DMS79 (cell line): Measurements from ENCODE around the gene CLCN6.

ENCODE experiments used
- DNase-seq: peaks from one replicate; lab custom pipeline; 2025; lab: John Stamatoyannopoulos, UW

The CLCN6 gene

GRCh38 chr1:11805422-11806306, at the start of gene CLCN6, which contains the start of gene MTHFR:
Gene CLCN6 (plus strand): TSS chr1:11806191. CDS start chr1:11806263, 72 bp downstream.
Gene MTHFR (minus strand): TSS chr1:11805964. CDS start chr1:11803116, 2,848 bp downstream.
- DNase-seq, result peak; percentile 99

DNA sequence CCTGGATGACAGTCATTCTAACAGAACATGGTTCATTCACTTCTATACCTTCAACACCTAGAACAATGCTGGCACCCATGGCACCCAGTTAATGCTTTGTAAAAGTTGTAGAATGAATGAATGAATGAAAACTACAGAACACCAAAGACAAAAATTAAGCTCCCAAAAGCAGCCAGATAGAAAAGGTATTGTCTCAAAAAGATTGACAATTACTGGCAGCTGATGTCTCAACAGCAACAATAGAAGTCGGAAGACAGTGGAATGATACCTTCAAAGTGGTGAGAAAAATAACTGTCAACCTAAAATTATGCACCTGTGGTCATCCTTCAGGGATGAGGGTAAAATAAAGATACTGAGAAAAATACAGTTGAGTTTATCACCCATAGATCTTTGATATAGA, 48.9 kb upstream of the CLCN6 start:
- DNase-seq, result no peak

GRCh38 chr1:11759791-11760190, 46.2 kb upstream of the CLCN6 start:
- DNase-seq, result no peak

DNA sequence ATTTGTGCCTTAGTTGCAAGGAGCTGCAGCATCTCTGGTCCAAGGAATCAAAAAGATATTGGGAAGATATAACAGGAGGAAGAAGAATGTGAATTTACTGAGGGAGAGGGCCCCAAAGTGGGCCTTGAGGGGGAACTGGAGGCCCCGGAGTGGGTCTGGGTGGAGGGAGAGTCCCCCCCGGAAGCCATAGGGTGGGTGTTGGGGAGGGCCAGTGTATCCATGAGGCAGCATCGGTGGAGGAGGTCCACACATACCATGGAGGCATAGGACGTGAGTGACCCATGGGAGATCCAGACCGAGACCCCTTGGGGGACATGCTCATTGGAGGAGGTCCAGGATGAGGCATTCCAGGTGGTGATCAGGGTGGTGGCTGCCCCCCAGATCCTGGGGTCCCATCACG, 44.7 kb upstream of the CLCN6 start:
- DNase-seq, result no peak

DNA sequence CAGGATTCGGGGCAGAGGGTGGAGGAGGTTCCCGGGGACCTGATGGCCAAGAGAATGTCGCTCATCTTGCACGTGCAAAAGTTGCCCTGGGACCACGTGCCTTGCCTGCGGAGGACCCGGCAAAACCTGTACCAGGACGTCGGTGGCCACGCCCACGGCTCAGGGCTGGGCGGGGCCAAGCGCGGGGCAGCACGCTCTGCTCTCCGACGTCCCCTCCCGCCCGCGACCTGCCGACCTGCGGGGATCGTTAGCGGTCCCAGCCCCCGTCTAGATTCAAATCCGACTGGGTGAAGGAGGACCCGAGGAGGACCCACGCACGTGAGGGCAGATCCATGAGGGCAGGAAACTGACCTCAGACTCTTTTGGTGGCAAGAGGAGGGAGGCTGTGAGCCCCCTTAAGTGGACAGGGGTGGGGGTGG, 44.0 kb upstream of the CLCN6 start, which contains the start of gene C1orf167:
C1orf167 (plus strand) TSS at position 206 of the 419 bp plus-strand sequence. CDS start 2,208 bp downstream, outside the sequence.
- no peak for DNase-seq

GRCh38 chr1:11764115-11764514, 41.9 kb upstream of the CLCN6 start:
- DNase-seq, result no peak

- no peak for DNase-seq
Measured at GRCh38 chr1:11764519-11764918, 41.5 kb upstream of the CLCN6 start.

DNA sequence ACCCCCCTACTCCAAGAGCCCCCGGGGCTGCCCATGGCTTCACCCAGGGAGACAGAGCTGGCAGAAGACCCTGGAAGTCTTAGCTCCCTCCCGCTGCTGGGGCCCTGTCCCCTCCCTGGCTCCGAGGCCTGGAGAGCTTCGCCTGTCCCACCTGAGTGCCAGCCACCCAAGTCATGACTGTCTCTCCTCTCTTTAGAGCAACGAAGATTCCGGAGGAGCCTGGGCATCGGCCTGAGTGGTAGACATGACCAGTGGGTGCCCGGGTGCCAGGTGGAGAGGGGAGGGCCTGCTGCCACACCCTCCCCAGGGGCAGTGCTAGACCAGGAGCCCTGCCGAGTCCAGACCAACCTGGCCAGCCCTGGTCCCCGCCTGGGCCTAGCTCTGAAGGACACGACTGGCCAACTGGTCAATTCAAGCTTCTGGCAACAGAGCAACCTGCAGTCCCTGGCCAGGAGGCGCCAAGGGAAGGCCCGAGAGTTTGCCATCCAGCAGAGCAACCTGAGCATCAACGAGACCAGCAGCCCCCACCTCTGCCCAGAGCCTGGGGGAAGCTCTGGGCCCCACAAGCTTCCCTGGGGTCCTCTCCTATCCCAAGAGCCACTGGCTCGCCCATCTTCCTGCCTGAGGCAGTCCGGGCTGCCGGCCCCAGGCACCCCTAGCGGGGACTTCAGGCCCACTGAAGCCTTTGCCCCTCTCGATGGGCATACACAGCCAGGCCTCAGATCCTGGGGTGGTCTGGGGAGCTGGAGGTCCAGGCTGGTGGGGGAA, 40.1 kb upstream of the CLCN6 start:
- DNase-seq, result no peak

DNA sequence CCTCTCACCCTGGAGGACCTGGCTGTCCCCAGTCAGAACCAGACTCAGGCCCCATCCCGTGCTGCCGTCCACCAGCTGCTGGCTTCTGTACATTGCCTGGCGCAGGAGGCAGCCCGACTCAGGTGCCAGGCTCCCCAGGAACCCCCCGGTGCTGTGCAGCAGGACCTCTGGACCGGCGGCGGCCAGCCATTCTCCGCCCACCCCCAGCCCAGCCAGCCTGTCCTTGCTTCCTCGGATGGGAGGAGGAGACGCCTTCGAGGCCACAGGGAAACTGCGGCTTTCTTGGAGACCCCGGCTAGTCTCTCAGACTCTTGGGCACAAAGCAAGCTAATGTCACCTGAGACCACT, 39.6 kb upstream of the CLCN6 start:
- DNase-seq, result no peak

- DNase-seq, result no peak
Measured at GRCh38 chr1:11767922-11768704, 37.9 kb upstream of the CLCN6 start.

DNA sequence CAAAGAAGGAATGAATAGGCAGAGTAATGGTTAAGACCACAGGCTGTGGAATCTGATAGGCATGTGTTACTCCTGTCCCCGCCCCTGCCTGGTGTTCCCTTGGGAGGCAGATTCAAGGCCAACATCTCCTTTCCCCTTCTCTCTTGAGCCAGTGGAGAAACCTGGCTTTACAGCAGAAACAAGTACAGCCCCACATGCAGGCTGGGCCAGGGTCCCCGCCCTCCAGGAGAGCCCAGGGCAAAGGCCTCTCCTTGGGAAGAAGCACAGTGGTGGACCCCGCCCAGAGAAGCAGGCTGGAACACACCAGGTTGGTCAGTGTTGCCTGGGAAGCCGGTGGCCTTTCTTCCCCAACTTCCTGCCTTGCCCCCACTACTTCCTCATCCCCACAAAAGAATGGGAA, 37.2 kb upstream of the CLCN6 start:
- no peak for DNase-seq

GRCh38 chr1:11769274-11769673, 36.7 kb upstream of the CLCN6 start:
- DNase-seq, result no peak

DNA sequence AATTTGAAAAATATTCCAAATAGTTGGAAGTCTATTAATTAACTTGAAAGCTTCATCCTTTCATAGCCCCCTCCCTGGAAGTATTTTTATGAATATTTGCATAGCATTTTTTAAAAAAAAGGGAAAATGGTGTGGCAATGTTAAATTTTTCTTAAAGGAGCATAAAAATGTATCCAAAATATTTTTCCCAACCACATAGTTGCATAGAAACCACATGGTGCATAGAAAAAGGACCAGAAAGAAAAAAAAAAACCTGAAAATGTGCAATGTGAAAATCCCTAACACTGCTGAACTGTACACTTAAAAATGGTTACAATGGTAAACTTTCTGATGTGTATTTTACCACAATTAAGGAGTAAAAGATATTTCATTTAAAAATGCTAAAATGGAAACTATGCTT, 36.0 kb upstream of the CLCN6 start:
- DNase-seq, result no peak

- DNase-seq, result no peak
Measured at GRCh38 chr1:11771481-11772043, 34.4 kb upstream of the CLCN6 start.

DNA sequence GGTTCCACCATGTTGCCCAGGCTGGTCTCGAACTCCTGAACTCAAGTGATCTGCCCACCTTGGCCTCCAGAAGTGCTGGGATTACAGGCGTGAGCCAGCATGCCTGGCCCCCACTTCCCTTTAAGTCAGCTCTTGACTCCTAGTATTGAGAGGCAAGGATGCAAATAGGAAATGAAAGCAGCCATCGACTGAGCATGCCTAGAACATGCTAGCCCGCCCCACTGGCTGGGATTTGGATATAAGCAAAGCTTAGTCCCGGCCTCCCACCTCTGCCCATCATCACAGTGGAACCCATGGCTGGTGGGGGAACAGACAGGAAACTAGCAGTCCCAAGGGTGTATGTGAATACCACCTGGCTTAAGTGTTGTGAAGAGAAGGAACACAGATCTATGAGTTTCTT, 33.5 kb upstream of the CLCN6 start:
- no peak for DNase-seq

- no peak for DNase-seq
Measured at GRCh38 chr1:11774753-11775152, 31.2 kb upstream of the CLCN6 start.

GRCh38 chr1:11777658-11778322, 28.2 kb upstream of the CLCN6 start:
- DNase-seq, result no peak

DNA sequence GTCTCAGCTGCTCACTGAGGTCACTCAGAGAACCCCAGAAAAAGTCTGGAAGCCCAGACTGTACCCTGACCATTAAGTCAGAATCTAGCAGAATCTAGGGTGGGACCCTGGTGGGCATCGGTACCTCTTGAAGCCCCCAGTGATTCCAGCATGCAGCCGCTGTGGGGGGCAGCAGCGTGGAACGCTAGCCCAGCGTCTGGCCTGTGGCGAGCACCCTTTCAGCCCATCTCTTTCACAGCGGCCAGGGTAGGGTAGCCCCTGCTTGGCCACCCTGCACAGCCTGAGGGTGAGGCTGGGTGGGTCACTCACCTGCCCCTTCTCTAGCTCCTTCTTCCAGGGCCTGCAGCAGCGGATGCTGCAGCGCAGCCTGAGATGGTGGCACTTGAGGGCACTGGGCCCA, 27.7 kb upstream of the CLCN6 start:
- no peak for DNase-seq

DNA sequence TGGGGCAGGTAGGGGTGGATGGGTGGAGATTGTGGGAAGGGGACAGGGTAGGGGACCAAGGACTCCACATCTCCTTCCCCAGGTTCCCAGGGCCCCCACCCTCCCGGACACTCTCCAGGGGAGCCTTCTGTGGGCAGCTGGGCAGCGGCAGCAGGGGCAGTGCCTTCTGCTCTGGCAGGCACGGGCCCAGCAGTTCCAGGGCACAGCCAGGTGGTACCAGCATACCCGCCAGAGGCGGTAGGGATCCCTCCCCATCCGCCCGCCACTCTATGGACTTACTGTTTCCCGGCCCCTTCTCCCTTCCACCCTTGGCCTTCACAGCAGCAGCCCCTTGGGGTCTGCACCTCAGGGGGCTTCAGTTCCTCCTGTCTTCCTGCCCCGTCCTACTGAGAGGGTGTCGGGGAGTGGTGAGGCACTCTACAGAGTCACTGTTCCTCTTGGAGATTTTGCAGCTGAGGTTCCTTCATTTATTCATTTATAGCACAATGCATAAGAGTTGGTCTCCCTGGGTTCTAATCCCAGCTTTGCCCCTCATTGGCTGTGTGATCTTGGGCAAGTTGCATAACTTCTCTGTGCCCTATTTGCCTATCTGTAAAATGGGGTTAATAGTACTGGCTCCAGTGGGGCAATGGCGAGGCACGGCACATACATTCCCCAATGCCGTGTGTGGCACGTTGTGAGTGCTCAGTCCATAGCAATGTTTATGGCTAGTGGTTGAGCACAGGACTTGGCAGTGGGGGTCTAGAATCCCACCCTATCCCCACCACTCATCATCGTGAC, 27.0 kb upstream of the CLCN6 start:
- DNase-seq, result no peak

DNA sequence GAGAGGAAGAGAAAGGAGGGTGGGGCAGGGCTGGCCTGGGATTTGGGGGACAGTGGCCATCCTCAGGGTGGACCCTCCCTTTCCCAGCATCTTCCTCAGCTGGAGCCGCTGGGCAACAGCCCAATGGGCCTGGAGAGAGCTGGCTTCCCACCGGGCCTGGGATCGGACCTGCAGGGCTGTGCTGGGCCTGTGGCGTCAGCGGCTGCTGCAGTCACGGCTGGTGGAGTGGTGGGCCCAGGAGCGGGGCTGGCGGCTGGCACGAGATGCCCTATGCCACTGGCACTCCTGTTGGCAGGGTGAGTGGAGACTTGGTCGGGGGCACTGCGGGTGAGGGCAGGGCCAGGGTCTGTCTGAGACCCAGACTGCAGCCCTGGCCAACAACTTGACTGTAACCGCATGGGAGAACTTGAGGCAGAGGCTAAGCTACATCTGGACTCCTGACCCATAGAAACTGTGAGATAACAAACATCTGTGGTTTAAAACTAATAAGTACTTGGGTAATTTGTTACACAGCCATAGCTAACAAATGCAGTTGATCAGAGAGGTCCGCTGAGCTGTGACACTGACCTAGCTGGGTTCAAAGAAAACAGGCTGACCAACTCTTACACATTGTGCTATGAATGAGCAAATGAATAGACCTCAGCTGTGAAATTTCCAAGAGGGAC, 26.1 kb upstream of the CLCN6 start:
- DNase-seq, result no peak
